Omental fat pad (tissue), 4 donors: ENCODE results near the gene EPN1. TPM values are rescaled to one million over a fixed set of nuclear protein-coding genes. Genes with fewer than 3 reads are reported as not detected.

Source experiments
- ATAC-seq: fragments of 150-250 bp; one replicate; pipeline ENCODE4 v1.9.1; 2016; ENCODE audit warnings: mild to moderate bottlenecking, moderate library complexity; ENCODE audit not compliant: low FRiP score
- DNase-seq: peaks from one replicate; pipeline ENCODE4 v3.0.0-alpha.2; 2019; ENCODE audit warnings: low spot score
- CTCF ChIP-seq, 3 donors: fragments of 450-650 bp; IDR thresholded peaks; one replicate each; pipeline ENCODE4 v1.5.1; 2016 to 2017; ENCODE audit warnings: antibody characterized with exemption in 3 of 3, mild to moderate bottlenecking in 3 of 3, moderate library complexity in 2 of 3
- total RNA-seq, 4 donors: library from RNA; depleted of rRNA; stranded (reverse); fragments of >200 nt; gene quantifications; one replicate each; pipeline ENCODE4 v1.1.0, GENCODE V29; 2016

EPN1 gene
- total RNA-seq, 4 donors from 2014 or later: 56.4 to 82.3 (median 62.0) TPM

- no peak for TF ChIP-seq CTCF (IDR thresholded peaks at IDR 0.05)
- ATAC-seq (no peak), DNase-seq (no peak)
Observed at GRCh38 chr19:55678121-55678671, 3.2 kb downstream of the EPN1 start.

- no peak for ATAC-seq
- no peak for DNase-seq
- no peak for TF ChIP-seq CTCF (IDR thresholded peaks at IDR 0.05)
Observed at GRCh38 chr19:55679343-55680257, 4.6 kb downstream of the EPN1 start.

GRCh38 chr19:55680339-55681130 is 5.5 kb downstream of the EPN1 start:
- no peak for DNase-seq
- ATAC-seq: no peak
- no peak for TF ChIP-seq CTCF (IDR thresholded peaks at IDR 0.05)

GRCh38 chr19:55681131-55682092 is 6.4 kb downstream of the EPN1 start:
- ATAC-seq (no peak), DNase-seq (no peak)
- no peak for TF ChIP-seq CTCF (IDR thresholded peaks at IDR 0.05)

GRCh38 chr19:55683449-55684261 is 8.6 kb downstream of the EPN1 start:
- no peak for ATAC-seq

More at GRCh38 chr19:55683449-55684261, 8.6 kb downstream of the EPN1 start:
- no peak for DNase-seq
- TF ChIP-seq CTCF (IDR thresholded peaks at IDR 0.05): no peak
